ENCODE results near the gene PRSS27.

Gene PRSS27

GRCh38 chr16:2720064-2720457 lies at the start of gene PRSS27:
Gene PRSS27 (minus strand): TSS chr16:2720224. CDS start chr16:2720160, 64 bp downstream.
- DNase-seq: no peak

GRCh38 chr16:2769675-2770056 lies 49.6 kb upstream of the PRSS27 start:
- DNase-seq: no peak

- no peak for DNase-seq
Observed at GRCh38 chr16:2769100-2769529, 49.1 kb upstream of the PRSS27 start.

GRCh38 chr16:2768403-2769089 lies 48.5 kb upstream of the PRSS27 start:
- no peak for DNase-seq

GRCh38 chr16:2767891-2768290 lies 47.9 kb upstream of the PRSS27 start:
- no peak for DNase-seq

- DNase-seq: no peak
Observed at GRCh38 chr16:2767140-2767731, 47.2 kb upstream of the PRSS27 start.

- DNase-seq: no peak
Observed at GRCh38 chr16:2766430-2767139, 46.6 kb upstream of the PRSS27 start.

GRCh38 chr16:2765462-2766404 lies 45.7 kb upstream of the PRSS27 start:
- no peak for DNase-seq

- DNase-seq: no peak
Observed at GRCh38 chr16:2764718-2765117, 44.7 kb upstream of the PRSS27 start.

- no peak for DNase-seq
Observed at GRCh38 chr16:2763173-2763572, 43.1 kb upstream of the PRSS27 start.

- no peak for DNase-seq
Observed at GRCh38 chr16:2762711-2763110, 42.7 kb upstream of the PRSS27 start.

GRCh38 chr16:2761886-2762583 lies 42.0 kb upstream of the PRSS27 start:
- DNase-seq: no peak

- DNase-seq: no peak
Observed at GRCh38 chr16:2761472-2761871, 41.4 kb upstream of the PRSS27 start.

GRCh38 chr16:2757344-2757743 lies 37.3 kb upstream of the PRSS27 start:
- DNase-seq: no peak

- DNase-seq: no peak
Observed at GRCh38 chr16:2756288-2757015, 36.4 kb upstream of the PRSS27 start.

- no peak for DNase-seq
Observed at GRCh38 chr16:2755158-2755557, 35.1 kb upstream of the PRSS27 start.

- DNase-seq: no peak
Observed at GRCh38 chr16:2753733-2754020, 33.7 kb upstream of the PRSS27 start.

- peak in 1 of 2 experiments; percentile 87 for DNase-seq
Observed at GRCh38 chr16:2752850-2753732, 33.1 kb upstream of the PRSS27 start.

- DNase-seq: peak; percentile 83 to 94
Observed at GRCh38 chr16:2752035-2752849, 32.2 kb upstream of the PRSS27 start, which contains the start of gene SRRM2. Gene SRRM2 (plus strand): TSS chr16:2752638. CDS start chr16:2756365, 3,727 bp downstream.

GRCh38 chr16:2751577-2752034 lies 31.6 kb upstream of the PRSS27 start:
- no peak for DNase-seq
